GM19455 (cell line): ENCODE data around the gene EXD3.
"Not testable (repeated sequence)": the region's sequence is repeated elsewhere in the genome, so short reads cannot be mapped to it uniquely, and the experiment has no call there.

Experiments used
- ATAC-seq: cut with Tn5 transposase; IDR thresholded peaks from one replicate; pipeline ENCODE4 v1.9.1; 2021; ENCODE audit not compliant: unreplicated experiment

Gene EXD3

GRCh38 chr9:137381501-137382443 lies 41.2 kb downstream of the EXD3 start:
- ATAC-seq, result no peak

DNA sequence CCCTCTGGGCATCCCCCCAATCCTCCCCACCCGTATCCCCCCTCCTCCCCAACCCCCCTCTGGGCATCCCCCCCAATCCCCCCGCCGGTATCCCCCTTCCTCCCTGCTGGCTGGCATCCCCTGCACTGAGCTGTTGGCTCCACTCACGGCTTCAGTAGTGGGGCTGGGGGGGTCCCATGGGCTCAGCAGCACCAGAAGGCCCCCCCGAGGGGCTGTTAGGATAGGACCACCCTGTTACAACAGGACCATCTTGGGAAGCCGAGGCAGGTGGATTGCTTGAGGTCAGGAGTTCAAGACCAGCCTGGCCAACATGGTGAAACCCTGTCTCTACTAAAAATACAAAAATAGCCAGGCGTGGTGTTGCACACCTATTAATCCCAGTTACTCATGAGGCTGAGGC lies 42.4 kb downstream of the EXD3 start:
- ATAC-seq, result no peak

DNA sequence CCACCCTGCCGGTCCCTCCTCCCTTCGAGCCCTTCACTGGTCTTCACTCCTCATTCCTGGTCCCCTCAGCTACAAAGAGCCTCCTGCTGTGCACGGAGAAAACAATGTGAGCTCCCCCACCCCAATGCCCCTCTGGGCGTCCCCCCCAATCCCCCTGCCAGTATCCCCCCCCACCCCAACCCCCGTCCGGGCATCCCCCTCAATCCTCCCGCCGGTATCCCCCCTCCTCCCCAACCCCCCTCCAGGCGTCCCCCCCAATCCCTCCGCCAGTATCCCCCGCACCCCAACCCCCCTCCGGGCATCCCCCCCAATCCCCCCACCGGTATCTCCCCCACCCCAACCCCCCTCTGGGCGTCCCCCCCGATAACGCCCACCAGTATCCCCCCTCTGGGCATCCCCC lies 42.8 kb downstream of the EXD3 start:
- no peak for ATAC-seq

GRCh38 chr9:137379761-137380161 lies 43.2 kb downstream of the EXD3 start:
- ATAC-seq, result no peak

DNA sequence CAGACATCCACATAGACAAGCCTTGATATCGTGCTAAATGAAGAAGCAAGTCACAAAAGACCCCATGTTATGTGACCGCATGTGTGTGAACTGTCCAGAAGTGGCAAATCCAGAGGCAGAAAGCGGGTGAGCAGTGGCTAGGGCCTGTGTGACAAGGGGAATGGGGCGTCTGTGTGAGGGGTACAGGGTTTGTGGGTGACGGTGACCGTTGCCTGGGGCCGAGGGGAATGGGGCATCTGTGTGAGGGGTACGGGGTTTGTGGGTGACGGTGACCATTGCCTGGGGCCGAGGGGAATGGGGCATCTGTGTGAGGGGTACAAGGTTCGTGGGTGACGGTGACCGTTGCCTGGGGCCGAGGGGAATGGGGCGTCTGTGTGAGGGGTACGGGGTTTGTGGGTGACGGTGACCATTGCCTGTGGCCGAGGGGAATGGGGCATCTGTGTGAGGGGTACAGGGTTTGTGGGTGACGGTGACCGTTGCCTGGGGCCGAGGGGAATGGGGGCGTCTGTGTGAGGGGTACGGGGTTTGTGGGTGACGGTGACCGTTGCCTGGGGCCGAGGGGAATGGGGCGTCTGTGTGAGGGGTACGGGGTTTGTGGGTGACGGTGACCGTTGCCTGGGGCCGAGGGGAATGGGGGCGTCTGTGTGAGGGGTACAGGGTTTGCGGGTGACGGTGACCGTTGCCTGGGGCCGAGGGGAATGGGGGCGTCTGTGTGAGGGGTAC lies 44.1 kb downstream of the EXD3 start:
- not testable (repeated sequence) for ATAC-seq

- ATAC-seq, result no peak
Measured at GRCh38 chr9:137376386-137376785, 46.6 kb downstream of the EXD3 start.

DNA sequence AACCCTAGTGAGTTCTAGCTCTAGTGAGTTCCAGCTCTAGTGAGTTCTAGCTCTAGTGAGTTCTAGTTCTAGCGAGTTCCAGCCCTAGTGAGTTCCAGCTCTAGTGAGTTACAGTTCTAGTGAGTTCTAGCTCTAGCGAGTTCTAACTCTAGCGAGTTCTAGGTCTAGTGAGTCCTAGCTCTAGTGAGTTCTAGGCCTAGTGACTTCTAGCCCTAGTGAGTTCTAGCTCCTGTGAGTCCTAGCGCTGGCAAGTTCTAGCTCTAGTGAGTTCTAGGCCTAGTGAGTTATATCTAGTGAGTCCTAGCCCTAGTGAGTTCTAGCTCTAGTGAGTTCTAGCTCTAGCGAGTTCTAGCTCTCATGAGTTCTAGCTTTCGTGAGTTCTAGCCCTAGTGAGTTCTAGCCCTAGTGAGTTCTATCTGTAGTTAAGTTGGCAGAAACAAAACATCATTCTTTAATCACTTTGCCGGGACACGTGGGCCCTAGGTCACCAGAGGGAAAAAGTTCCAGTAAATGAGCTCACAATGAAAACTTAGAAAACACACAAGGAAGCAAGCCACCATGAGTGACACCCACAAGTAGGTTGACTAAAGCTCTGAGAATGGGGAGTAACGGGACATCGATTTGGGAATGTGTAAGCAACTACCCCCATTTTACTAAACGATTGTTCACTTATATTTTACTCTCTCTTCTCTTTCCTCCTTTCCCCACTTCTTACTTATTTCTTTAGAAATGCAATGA lies 47.5 kb downstream of the EXD3 start:
- ATAC-seq, result no peak

GRCh38 chr9:137374131-137374845 lies 48.7 kb downstream of the EXD3 start:
- ATAC-seq, result no peak

GRCh38 chr9:137373611-137373980 lies 49.4 kb downstream of the EXD3 start:
- ATAC-seq, result no peak

GRCh38 chr9:137372693-137373610 lies 50.0 kb downstream of the EXD3 start:
- no peak for ATAC-seq

- no peak for ATAC-seq
Measured at GRCh38 chr9:137371946-137372651, 50.9 kb downstream of the EXD3 start.

GRCh38 chr9:137371521-137371941 lies 51.4 kb downstream of the EXD3 start:
- no peak for ATAC-seq

GRCh38 chr9:137370865-137371520 lies 52.0 kb downstream of the EXD3 start:
- no peak for ATAC-seq

DNA sequence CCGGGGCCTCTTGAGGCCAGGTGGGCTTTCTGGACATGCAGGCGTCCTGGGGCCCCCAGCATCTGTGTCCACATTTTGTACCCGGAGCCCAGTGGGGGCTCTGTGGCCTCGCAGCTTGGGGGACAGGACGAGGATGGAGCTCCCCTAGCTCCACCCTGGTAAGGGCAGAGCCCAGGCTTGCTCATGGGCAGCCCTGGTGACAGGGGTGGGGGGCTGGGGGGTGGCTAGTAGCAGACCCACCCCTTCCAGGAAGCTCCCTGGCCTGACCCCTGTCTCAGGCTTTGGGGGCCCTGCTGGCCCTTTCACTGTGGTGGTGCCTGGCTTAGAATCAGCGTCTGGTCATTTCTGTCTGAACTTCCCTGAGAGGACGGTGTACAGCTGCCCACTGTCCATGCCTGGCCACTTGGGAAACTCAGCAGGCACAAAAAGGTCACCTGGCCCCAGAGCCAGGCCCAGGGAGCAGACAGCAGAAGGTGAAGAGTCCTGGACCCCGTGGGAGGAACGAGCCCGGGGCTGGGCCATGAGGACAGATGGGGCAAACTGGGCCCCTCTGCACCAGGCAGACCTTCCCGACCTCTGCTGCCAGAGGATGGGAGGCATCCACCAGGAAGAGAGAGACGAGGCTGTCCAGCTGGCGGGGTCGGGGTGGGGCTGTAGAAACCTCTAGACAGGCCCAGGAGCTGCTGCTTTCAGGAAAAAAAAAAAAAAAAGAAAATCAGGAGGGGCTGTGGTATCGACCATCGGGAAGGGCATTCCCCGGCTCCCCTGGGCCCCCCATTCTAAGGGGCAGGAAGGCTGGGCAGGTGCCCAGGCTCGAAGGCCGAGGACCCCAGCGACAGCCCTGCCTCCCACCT lies 52.8 kb downstream of the EXD3 start:
- ATAC-seq, result no peak

DNA sequence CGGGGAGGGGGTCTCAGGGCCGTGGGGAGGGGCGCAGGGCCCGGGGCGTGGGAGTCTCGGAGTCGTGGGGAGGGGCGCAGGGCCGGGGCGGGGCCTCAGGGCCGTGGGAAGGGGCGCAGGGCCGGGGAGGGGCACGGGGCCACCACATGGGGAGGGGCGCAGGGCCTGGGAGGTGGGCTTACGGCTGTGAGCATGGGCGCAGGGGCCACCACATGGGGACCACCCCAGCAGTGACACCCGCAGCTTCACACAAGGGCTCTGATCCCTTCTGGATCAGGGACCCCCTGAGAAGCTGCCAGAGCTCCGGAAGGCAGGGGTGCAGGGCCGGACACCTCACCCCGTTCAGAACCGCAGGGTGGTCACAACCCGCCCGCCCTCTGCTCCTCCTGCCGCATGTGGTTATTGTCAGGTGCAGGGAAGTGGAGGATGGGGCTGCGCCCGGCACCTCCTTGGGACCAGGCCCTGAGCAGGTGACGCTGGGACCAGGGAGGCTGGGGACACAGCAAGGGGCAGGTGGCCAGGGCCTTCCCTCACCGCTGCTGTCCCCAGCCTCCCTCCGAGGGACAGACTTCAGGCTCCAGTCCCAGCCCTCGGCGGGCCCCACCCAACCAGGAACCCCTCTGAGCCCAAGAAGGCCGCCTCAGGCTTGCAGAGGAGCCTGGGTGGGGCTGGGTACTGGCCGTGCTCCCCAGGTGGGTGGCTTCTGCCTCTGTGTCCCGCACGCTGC lies 53.7 kb downstream of the EXD3 start:
- ATAC-seq, result no peak

- no peak for ATAC-seq
Measured at GRCh38 chr9:137368431-137369035, 54.4 kb downstream of the EXD3 start.
